Activated CD4-positive, alpha-beta T cell treated with anti-CD3 and anti-CD28 coated beads, Interleukin-2, Interleukin-4, amounts not matched to agents 100 ng/mL and 50 ng/mL, durations not matched to agents 16 hours and 8 hours (primary cell): ENCODE measurements around the gene TBC1D2B.
A peak's percentile ranks its signal among the peaks of the same experiment; 100 is the strongest.
"Not testable (repeated sequence)": the region's sequence is repeated elsewhere in the genome, so short reads cannot be mapped to it uniquely, and the experiment has no call there.

Experiments used
- DNase-seq: peaks from one replicate; pipeline ENCODE4 v3.0.0-alpha.2; 2020; ENCODE audit warnings: low spot score

The TBC1D2B gene

GRCh38 chr15:78002996-78003395 is 74.5 kb downstream of the TBC1D2B start:
- DNase-seq, result no peak

GRCh38 chr15:78001656-78002055 is 75.9 kb downstream of the TBC1D2B start:
- no peak for DNase-seq

- no peak for DNase-seq
Observed at GRCh38 chr15:78000927-78001249, 76.6 kb downstream of the TBC1D2B start.

GRCh38 chr15:78000091-78000926 is 77.2 kb downstream of the TBC1D2B start:
- peak; percentile 82 for DNase-seq

GRCh38 chr15:77999486-77999885 is 78.0 kb downstream of the TBC1D2B start:
- DNase-seq, result no peak

- no peak for DNase-seq
Observed at GRCh38 chr15:77998592-77998991, 78.9 kb downstream of the TBC1D2B start.

- not testable (repeated sequence) for DNase-seq
Observed at GRCh38 chr15:77997761-77998554, 79.6 kb downstream of the TBC1D2B start.

GRCh38 chr15:77997221-77997620 is 80.3 kb downstream of the TBC1D2B start:
- DNase-seq, result not testable (repeated sequence)

- DNase-seq, result not testable (repeated sequence)
Observed at GRCh38 chr15:77996713-77997171, 80.8 kb downstream of the TBC1D2B start.

- not testable (repeated sequence) for DNase-seq
Observed at GRCh38 chr15:77996226-77996625, 81.3 kb downstream of the TBC1D2B start.

GRCh38 chr15:77995537-77995918 is 82.0 kb downstream of the TBC1D2B start:
- DNase-seq, result not testable (repeated sequence)

GRCh38 chr15:77994893-77995536 is 82.5 kb downstream of the TBC1D2B start:
- not testable (repeated sequence) for DNase-seq

GRCh38 chr15:77993970-77994693 is 83.4 kb downstream of the TBC1D2B start:
- peak; percentile 29 for DNase-seq

- no peak for DNase-seq
Observed at GRCh38 chr15:77993374-77993911, 84.1 kb downstream of the TBC1D2B start.

GRCh38 chr15:77992356-77993222 is 84.9 kb downstream of the TBC1D2B start:
- no peak for DNase-seq

- DNase-seq, result not testable (repeated sequence)
Observed at GRCh38 chr15:77991658-77992201, 85.8 kb downstream of the TBC1D2B start.

GRCh38 chr15:77991029-77991406 is 86.5 kb downstream of the TBC1D2B start:
- DNase-seq, result no peak

GRCh38 chr15:77989296-77990143 is 88.0 kb downstream of the TBC1D2B start:
- DNase-seq, result no peak
